Vagina (tissue), 2 donors: ENCODE data around the gene SLC5A2.

ENCODE experiments used
- POLR2A ChIP-seq, 2 donors: fragments of 450-650 bp; IDR thresholded peaks; one replicate each; pipeline ENCODE4 v1.6.1; 2017; ENCODE audit warnings: antibody characterized with exemption in 2 of 2, mild to moderate bottlenecking in 2 of 2, moderate library complexity in 2 of 2
- POLR2AphosphoS5 ChIP-seq, 2 donors: sonication (generic); formaldehyde crosslinking; IDR thresholded peaks; one replicate each; pipeline ENCODE4 v1.9.0; 2017; ENCODE audit warnings: antibody characterized with exemption in 2 of 2, mild to moderate bottlenecking in 2 of 2, low read depth in 1 of 2; ENCODE audit not compliant: insufficient read depth in 1 of 2
- TF ChIP-seq, protein P1 (sequence below), 3 experiments: fragments of 450-650 bp in 2 of 3; fragments of 200-600 bp in 1 of 3; sonication (generic) in 1 of 3; IDR thresholded peaks; one replicate each; pipeline ENCODE4 v1.5.1; 2017 to 2019; ENCODE audit warnings: antibody characterized with exemption in 3 of 3, mild to moderate bottlenecking in 2 of 3, moderate library complexity in 2 of 3

GRCh38 chr16:31480851-31481536, 1.9 kb upstream of the SLC5A2 start:
- TF ChIP-seq POLR2A (IDR thresholded peaks at IDR 0.05) (no peak), POLR2AphosphoS5 (IDR thresholded peaks at IDR 0.05; ENCODE audit: insufficient read depth in 1 of 2, low read depth in 1 of 2) (no peak)
- TF ChIP-seq, protein P1, sequence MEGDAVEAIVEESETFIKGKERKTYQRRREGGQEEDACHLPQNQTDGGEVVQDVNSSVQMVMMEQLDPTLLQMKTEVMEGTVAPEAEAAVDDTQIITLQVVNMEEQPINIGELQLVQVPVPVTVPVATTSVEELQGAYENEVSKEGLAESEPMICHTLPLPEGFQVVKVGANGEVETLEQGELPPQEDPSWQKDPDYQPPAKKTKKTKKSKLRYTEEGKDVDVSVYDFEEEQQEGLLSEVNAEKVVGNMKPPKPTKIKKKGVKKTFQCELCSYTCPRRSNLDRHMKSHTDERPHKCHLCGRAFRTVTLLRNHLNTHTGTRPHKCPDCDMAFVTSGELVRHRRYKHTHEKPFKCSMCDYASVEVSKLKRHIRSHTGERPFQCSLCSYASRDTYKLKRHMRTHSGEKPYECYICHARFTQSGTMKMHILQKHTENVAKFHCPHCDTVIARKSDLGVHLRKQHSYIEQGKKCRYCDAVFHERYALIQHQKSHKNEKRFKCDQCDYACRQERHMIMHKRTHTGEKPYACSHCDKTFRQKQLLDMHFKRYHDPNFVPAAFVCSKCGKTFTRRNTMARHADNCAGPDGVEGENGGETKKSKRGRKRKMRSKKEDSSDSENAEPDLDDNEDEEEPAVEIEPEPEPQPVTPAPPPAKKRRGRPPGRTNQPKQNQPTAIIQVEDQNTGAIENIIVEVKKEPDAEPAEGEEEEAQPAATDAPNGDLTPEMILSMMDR (IDR thresholded peaks at IDR 0.05) = no peak
